ENCODE measurements around the gene GART.

DNA sequence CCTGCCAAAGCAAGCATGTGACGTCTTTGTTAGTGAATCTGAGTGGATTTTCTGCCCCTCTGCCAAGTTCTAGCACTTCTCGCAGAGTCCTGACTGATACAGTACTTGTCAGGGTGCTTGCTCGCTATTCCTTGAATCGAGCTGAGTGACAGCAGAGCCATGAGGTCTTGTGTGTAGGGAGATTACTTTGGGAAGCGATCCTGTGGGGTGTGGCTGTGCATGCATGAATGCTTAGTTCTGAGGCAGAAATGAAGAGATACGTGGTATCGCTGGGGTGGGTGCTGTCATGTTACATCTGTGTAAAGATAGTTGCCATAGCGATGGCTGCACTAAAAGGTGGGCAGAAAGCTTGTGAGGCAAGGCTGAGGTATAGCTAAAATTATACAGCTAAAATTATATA, 31.1 kb downstream of the GART start:
- no peak for TF ChIP-seq POLR2A (IDR thresholded peaks at IDR 0.05)
- TF ChIP-seq, protein P1, sequence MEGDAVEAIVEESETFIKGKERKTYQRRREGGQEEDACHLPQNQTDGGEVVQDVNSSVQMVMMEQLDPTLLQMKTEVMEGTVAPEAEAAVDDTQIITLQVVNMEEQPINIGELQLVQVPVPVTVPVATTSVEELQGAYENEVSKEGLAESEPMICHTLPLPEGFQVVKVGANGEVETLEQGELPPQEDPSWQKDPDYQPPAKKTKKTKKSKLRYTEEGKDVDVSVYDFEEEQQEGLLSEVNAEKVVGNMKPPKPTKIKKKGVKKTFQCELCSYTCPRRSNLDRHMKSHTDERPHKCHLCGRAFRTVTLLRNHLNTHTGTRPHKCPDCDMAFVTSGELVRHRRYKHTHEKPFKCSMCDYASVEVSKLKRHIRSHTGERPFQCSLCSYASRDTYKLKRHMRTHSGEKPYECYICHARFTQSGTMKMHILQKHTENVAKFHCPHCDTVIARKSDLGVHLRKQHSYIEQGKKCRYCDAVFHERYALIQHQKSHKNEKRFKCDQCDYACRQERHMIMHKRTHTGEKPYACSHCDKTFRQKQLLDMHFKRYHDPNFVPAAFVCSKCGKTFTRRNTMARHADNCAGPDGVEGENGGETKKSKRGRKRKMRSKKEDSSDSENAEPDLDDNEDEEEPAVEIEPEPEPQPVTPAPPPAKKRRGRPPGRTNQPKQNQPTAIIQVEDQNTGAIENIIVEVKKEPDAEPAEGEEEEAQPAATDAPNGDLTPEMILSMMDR (IDR thresholded peaks at IDR 0.05): no peak
